Activated naive CD4-positive, alpha-beta T cell treated with anti-CD3 and anti-CD28 coated beads, Interleukin-2, amount 50 U/mL, for 16 hours (primary cell): Measurements from ENCODE around the gene MMP7.
"Not testable (repeated sequence)": the region's sequence is repeated elsewhere in the genome, so short reads cannot be mapped to it uniquely, and the experiment has no call there.

Source experiments
- DNase-seq: peaks from one replicate; pipeline ENCODE4 v3.0.0-alpha.2; 2020

The MMP7 gene

DNA sequence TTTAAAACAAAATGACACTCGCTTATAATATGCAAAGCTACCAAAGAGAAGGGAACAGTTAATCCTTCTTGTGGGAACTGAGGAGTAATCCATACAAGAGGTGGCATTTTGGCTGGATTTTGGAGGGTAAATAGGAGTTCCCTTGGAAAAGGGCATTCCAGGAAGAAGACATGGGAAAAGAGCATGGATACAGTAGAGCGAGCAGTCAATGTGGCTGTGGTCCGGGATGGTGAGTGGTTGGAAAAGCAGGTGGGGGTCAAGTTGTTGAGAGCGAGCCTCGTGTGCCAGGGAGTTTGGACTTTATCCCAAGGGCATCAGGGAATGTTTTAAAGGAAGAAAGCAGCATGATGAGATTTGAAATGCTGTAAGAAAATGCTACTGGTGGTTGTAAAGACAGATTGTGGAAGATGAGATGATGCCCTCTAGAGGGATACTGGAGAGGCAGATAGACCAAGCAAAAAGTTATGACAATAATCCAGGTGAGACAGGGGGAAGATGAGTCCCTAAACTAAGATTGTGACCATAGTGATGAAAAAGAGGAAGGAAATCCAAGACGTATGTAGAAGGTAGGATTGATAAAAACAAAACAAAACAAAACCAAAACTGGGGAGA, 3.8 kb upstream of the MMP7 start:
- DNase-seq, result no peak

DNA sequence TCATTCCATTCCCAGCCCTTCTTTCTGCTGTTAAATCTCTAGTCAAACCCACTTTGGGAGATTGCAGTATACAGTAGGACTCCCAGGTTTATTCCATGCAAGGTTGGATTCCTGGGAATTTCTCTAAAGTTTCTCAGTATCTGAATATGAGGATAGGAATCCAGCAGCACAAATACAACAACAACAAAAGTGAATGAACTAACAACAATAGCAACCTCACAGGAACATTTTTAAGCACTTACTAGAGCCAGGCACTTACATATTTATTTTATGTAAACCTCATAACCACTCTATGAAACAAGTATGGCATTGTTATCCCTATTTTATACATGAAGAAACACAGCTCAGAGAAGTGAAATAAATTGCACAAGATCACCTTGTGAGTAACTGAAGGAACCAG, 1.9 kb downstream of the MMP7 start:
- DNase-seq, result no peak

DNA sequence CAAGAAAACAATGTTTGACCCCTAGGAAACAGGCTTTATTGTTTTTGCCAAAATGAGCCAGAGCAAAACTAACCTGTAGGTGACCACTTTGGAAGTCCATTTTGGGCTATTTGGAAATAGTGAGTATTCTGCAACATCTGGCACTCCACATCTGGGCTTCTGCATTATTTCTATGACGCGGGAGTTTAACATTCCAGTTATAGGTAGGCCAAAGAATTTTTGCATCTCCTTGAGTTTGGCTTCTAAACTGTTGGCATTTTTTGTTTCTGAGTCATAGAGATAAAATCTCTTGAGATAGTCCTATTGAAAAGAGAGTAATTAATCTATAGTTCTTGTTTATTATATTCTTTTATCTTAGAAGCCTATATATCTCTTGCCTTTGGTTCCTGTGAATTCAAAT, 2.9 kb downstream of the MMP7 start:
- no peak for DNase-seq

DNA sequence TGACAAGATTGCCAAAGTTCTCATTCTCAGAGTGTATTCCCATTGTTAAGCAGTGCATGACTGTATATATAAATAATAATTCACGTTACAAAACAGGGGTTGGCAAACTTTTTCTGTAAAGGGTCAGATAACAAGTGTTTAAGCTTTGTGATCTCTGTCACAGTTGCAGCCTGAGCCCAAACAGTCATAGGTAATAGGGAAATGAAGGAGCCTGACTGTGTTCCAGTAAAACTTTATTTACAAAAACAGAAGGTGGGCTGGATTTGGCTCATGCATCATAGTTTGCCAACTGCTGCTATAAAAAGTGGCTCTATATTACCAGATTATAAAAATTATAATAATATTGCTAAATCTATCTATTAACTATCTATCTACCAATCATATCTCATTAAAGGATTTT, 3.5 kb downstream of the MMP7 start:
- no peak for DNase-seq

DNA sequence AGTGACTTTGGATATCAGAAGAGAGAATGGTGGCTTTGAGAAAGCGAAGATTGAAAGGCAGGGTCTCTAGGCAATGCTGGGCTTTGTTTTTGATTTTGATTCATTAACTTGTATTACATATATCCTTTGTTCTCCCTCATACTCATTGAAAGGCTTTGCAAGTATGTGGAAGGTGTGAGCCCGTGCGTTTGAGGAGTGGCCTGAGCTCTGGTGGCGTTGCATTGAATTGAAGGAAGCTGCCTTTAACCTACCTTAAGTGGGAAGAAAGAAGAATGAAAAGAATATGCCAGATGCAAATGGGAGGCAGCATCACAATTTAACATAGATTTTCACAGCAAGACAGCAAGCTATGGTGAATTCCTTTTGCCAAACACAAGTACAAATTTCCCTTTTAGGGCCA, 6.7 kb downstream of the MMP7 start:
- no peak for DNase-seq

DNA sequence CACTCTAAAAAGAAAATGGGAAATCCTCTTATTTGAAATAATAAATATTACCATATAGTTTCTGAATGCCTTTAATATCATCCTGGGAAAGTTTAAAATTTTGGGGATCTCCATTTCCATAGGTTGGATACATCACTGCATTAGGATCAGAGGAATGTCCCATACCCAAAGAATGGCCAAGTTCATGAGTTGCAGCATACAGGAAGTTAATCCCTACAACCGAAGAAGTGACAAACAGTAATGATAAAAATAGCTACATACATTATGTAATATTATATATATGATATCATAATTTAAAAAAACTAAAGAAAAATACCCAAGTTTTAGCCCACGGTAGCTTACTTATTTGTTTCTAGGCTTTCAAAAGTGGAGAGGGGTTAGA, 7.4 kb downstream of the MMP7 start:
- DNase-seq, result no peak

DNA sequence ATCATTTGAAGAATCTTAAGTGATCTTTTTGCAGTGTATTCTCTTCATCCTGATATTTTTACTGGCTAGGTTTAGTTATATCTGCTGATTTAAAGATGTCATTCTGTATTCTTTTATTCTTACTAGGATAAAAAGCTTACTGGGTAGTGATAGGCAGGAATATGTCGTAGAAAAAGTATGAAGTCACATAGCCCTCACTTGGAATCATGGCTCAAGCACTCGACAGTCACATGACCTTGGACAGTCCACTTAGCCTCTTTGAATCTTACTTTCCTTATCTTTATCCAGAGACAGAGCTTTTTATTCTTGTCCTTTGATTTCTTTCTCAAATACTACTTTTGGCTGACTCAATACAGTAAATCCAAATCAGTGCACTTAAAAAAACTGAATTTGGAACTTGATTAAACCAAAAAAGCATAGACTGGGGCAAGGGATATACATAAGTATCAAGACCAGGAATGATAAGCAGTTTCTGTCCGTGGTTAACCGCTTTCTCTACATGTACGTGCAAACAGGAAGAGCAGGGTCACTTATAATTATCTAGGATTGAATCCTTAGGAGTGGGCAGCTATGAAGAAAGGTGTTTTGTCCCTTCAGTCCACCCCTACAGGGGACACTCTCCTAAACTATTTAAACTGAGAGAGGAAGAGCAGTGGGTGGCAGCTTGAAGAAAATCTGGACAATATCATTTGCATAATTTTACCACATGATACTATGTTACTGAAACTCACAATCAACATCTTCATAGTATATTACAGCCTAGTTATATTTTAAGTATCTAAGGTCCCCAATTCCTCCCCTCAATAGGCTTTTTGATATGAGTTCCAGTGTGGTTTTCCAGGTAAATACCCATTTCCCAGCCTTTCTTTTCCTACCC, 8.0 kb downstream of the MMP7 start:
- DNase-seq, result no peak

DNA sequence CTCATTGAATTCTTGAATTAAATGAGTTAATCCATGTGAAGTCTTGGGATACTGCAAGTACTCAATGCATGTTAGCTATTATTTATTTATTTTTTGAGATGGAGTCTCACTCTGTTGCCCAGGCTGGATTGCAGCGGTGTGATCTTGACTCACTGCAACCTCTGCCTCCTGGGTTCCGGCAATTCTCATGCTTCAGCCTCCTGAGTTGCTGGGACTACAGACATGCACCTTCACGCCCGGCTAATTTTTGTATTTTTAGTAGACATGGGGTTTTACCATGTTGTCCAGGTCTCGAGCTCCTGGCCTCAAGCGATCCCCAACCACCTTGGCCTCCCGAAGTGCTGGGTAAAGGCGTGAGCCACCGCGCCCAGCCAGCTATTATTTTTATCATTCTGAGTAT, 9.4 kb downstream of the MMP7 start:
- DNase-seq, result no peak

DNA sequence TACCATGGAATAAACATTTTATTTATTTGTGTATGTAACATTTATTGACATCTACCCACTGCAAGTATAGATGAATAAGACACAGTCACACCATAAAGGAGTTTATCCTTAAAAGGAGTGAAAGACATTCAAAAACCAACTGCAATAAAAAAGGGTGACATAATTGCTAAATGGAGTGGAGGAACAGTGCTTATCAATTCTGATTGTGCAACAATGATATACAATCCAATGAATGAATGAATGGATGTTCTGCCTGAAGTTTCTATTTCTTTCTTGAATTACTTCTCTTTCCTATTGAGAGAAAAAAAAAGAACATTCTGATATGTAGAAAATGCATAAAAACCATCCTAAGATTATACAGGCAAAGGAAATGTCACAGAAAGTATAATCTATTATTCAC, 10.0 kb downstream of the MMP7 start:
- no peak for DNase-seq

DNA sequence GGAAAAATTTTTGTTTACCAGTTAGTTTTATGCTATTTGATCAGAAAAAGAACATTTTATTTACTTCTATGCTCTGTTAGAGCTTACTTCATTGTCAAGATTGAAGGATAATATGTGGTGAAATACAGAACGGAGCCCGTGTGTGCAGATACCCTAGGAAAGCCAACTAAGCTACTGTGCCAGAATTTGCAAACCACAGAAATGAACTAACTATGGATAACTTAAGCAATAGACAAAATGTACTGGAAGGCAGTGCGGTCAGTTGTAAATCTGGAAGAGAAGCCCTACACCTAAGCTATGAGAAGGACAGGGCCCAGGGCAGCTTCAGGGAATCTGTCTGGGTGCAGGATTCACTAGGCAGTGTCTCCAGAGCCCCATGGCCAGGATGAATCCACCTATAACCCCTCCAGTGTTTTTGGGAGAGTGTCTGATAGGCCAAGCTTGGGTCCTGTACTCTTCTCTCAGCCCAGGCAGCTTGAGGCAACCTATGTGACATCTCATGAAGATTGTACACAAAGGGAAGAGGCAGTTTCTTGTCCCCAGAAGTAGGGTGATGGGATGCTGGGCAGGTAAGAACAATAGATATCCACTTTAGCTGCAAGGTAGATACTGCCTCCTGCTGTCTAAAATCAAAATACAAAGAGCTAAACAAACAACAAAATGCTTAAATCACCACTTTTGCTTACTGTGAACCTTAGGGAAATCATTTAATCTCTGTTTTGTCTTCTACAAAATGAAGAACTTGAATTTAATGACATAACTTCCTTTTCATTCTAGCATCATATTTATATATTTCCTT, 12.1 kb downstream of the MMP7 start:
- no peak for DNase-seq

DNA sequence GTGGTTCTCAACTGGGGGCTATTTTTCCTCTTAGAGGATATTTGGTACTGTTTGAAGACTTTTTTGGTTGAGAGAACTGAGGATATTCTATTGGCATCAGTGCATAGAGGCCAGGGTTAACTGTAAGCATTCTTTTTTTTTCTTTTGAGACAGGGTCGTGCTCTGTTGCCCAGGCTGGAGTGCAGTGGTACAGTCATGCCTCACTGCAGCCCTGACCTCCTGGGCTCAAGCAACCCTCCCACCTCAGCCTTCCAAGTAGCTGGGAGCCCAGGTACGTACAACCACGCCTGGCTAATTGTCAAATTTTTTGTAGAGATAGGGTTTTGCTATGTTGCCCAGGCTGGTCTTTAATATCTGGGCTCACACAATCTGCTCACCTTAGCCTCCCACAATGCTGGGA, 12.9 kb downstream of the MMP7 start:
- no peak for DNase-seq

DNA sequence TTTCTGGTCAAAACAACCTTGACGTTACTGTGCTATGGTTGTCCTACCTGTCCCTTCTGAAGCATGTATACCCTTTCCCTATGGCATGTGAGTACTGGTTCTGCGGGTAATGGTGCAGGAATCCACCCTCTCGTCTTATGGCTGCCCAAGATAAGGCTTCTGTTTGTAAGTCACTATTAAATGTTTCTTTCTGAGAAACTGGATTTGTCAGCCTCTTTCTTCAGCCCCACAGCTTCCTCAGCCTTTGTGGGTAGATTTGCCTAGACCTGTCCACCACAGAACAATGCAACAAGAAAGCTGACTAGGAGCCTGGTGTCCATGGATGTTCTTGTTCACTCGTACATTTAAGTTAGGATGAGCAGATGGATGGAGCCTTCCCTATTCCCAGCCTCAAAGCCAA, 14.4 kb downstream of the MMP7 start:
- DNase-seq, result no peak

DNA sequence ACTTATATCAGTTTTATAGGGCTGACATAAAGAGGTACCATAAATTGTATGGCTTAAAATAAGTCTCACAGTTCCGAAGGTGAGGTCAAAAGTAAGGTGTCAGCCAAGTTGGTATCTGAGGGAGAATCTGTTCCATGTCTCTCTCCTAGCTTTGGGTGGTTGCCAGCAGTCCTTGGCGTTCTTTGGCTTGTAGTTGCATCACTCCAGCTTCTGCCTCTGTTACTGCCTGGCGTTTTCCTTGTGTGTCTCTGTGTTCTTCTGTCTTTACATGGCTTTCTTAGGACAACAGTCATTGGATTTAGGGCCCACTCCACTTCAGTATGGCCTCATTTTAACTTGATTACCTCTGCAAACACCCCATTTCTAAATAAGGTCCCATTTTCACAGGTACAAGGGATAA, 16.7 kb downstream of the MMP7 start:
- no peak for DNase-seq

DNA sequence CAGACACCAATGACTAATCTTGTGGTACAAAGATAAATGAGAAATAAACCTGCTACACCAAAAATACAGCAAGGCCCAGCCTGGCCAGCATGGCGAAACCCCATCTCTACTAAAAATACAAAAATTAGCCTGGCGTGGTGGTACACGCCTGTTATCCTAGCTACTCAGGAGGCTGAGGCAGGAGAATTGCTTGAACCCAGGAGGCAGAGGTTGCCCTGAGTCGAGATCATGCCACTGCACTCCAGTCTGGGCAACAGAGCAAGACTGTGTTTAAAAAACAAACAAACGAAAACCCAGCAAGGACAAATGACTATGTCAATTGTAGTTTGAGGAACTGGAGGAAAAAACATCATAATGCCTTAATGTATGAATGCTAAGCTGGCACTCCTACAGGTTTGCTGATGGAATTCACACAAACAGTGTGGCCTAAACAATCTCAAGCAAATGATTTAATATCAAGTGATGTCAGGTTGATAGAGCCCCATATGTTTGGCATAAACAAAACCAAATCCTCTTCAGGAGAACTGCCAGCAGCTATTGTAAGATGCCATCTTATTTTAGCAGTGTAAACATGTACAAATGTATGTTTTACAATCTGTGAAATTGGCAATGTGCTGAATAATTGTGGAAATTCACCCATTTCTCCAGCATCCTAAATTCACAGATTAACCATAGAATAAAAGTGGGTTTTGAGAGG, 20.0 kb downstream of the MMP7 start:
- no peak for DNase-seq

DNA sequence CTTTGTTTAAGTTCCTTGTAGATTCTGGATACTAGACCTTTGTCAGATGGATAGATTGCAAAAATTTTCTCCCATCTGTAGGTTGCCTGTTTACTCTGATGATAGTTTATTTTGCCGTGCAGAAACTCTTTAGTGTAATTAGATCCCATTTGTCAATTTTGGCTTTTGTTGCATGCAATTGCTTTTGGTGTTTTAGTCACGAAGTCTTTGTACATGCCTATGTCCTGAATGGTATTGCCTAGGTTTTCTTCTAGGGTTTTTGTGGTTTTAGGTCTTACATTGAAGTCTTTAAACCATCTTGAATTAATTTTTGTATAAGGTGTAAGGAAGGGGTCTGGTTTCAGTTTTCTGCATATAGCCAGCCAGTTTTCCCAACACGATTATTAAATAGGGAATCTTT, 27.7 kb downstream of the MMP7 start:
- not testable (repeated sequence) for DNase-seq

DNA sequence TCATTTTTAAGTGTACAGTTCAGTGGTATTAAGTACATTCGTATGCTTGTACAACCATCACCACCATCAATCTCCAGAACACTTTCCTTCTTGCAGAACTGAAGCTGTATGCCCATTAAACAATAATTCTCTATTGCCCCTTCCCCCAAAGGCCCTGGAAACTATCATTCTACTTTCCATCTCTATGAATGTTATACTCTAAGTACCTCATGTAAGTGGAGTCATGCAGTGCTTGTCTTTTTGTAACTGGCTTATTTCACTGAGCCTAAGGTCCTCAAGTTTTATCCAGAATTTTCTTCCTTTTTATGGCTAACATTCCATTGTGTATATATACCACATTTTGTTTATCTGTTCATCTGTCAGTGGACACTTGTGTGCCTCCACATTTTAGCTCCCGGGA, 29.7 kb downstream of the MMP7 start:
- no peak for DNase-seq

DNA sequence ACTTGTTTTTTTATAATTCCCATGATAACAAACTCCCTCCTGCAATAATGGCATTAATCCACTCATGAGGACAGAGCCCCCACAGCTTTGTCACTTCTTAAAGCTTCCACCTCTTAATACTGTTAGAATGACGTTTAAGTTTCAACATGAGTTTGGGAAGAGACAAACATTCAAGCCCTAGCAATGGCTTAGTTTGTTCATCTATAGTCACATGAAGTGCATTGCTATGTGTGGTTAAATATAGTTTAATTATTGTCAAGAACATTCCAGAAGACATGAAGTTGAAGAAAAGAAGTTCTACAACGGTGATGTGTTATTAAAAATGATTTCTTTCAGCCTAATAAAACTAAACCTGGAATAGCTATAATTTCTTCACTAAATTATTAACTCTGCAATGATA, 30.6 kb downstream of the MMP7 start:
- DNase-seq, result no peak

DNA sequence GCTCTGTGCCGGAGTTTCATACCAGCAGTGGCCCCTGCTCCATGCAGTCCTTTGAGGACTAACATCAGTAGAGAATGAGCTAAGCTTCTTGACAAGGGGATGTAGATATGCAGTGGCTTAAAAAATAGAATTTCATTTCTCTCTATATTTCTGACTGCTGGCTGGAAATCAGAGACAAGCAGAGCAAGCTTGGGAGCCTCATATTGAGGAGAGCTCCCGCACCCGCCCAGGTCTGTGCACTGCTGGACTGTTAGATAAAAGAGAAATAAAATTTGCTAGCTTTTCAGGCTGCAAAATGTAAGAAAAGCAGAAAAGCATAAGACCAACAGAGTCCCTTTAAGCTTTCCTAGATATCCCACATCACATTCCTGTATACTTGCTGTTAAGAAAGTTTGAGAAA, 31.4 kb downstream of the MMP7 start:
- DNase-seq, result no peak

DNA sequence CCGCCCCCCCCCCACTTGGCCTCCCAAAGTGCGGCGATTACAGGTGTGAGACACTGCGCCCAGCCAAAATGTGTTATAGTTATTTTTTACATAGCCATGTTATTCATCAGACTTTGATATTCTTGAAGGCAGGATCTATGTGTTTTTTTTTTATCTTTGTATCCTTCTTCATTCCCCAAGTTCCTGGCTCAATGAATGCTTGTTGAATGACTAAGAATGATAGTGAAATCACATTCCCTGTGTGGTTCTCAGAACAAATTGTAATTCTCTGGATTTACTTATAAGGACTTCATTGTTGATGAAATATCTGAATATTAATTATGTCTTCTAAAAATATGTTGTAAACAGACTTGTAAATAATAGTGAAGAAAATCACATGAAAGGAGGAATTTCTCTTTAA, 33.5 kb downstream of the MMP7 start:
- no peak for DNase-seq

DNA sequence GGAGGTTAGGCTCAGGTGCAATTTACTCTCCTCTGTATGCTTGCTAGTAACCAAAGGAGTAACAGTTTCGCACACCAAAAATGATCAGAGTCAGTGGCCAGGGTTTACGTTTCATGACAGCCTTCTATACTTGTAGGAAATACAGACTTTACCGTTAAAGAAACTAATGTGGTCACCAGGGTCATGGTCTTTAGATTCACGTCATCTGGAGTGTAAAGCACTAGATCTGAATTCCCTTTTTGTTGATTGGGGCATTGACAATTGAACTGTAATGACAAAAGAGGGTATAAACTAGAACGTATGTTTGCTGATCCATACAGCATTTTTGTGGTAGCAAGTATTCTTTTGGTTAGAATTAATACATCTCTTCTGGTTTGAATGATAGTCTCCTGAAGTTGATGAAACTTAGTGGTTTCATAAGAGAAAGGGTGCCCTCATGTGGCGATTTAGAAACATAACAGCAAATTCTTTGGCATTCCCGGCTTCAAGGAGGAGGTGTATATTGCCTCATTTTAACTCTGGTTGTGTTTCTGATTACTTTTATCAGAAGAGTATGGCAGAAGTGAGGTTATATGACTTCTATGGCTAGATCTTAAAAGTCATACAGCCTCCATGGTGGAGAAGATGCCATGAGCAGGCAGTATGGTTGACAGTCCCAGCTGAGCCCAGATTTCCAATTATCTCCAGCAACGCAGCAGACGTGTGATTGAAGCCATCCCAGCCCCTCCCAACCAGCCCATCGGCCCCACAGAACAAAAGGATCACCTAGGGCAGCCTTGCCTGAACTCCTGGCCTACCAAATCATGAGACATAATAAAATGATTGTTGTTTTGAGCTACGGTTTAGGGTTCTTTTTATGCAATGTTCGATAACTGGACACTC, 35.1 kb downstream of the MMP7 start:
- no peak for DNase-seq

DNA sequence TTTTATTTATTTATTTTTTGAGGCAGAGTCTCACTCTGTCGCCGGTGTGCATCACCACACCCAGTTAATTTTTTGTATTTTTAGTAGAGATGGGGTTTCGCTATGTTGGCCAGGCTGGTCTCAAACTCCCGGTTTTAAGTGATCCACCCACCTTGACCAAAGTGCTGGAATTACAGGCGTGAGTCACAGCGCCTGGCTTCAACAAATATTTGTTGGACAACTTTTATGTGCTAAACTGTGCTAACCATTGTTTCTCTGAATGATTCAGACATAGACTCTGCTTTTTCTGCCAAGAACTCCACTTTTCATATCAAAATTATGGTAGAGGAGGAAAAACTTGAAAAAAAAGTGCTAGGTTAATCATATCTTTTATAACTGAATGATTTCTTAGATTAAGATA, 36.3 kb downstream of the MMP7 start:
- no peak for DNase-seq

DNA sequence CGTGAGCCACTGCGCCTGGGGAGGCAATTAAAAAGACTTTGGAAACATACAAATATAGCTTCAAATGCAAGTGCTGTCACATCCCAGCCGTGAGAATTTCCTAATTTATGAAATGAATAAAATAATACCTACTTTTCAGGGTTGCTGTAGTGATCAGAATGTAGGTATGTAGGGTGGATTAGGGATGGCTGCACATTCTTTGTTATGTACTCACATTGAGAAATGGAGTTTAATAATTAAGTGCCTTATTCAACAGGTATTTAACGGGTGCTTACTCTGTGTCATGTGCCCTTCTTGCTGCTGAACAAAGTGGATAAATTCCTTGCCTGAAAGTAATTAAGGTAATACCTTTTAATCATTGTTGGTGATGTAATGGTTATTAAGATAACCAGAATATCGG, 37.0 kb downstream of the MMP7 start:
- no peak for DNase-seq
